SKM-1 treated with dmso at 0.1 percent for 144 hours (cell line): ENCODE results near the gene LRRC46.

Experiments
- DNase-seq: peaks from one replicate; lab custom pipeline; 2025; ENCODE audit not compliant: unreplicated experiment; lab: John Stamatoyannopoulos, UW

The LRRC46 gene

GRCh38 chr17:47830396-47831002 is 971 bp upstream of the LRRC46 start:
- DNase-seq, result no peak

DNA sequence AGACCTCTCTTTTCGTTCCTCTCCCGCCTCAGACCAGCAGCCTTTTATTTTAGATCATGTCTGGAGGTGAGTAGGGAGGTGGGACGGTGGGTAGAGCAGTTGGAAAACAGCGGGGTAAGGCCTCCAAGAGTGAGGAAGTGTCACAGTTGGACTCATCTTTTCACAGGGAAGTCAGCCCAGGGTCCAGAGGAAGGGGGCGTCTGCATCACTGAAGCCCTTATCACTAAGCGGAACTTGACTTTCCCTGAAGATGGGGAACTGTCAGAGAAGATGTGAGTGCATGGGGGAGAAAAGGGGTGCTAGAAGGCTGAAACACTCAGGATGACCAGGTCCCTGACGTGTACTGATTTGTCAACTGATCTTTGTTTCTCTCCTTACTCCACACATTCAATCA is 461 bp downstream of the LRRC46 start:
- DNase-seq, result peak; percentile 35

- DNase-seq, result no peak
These were observed 3.3 kb downstream of the LRRC46 start for GRCh38 chr17:47834756-47835155.

GRCh38 chr17:47836601-47837000 is 5.1 kb downstream of the LRRC46 start:
- DNase-seq, result no peak

- DNase-seq, result no peak
These were observed 6.0 kb downstream of the LRRC46 start for GRCh38 chr17:47837401-47838039.

DNA sequence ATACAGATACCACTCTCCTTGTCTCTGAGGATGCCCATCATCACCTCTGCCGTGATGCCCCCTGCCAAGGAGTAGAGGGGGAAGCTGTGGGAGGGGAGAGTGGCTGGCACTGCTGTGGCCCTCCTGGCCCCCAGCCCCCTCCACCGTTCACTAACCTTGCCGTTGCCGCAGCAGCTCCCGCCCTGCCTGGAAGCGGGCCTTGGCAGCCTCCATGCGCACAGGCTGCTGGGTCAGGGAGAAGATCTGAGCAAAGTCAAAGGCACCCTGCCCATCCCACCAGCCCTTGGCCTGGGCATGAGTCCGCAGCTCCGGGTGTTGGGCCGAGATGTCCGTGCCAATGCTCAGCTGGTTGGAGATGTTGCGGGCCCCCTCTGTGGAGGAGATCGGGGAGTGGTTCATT is 7.2 kb downstream of the LRRC46 start:
- DNase-seq, result no peak

DNA sequence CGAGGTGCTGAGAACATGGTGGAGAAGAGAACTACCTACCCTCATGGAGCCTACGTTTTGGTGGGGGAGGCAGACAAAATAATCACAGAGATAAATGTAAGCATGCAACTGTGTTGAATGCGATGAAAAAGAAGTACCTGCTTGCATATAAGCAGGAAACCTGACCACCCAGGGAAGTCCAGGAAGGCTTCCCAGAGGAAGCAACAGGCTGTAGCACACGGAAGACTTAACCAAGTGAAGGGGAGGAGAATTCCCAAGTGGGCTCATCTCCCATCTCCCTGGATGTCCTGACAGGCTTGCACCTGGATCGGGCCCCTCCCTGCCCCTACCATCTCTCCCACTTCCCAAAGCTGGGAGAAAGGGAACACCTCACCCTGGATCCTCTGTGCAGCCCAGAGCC is 7.6 kb downstream of the LRRC46 start:
- DNase-seq, result no peak

DNA sequence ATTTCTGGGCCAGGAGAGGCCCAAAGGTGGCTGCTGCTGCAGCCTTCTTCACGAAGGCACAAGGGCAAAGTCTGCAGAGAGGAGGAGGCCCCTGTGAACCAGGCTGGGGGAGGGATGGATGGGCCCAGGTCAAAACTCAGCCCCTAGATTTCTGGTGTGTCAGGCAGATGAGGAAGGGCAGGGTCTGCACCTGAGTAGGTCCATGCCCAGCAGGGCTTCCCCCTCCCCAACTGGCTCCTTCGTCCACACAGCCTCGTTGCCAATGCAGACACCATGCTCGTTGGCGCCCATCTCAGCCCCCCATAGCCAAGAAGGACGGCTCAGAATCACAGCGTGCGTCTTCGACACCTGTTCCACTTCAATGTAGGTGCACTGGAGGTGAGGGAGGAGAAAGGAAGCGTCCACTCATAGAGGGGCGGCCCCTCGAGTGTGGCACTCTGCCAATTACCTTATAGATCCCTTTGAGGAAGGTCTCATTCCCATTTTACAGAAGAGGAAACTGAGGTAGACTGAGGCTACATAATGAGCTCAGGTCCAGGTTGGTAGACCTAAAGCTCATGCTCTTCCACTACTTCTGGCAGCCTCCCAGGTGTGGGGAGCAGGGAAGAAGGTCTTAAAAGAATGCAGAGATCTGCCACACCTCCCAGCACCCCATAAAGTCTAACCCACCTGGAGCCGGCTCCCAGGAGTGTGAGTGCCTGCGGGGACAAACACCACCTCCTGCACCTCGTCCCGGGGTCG is 8.7 kb downstream of the LRRC46 start:
- DNase-seq, result no peak

DNA sequence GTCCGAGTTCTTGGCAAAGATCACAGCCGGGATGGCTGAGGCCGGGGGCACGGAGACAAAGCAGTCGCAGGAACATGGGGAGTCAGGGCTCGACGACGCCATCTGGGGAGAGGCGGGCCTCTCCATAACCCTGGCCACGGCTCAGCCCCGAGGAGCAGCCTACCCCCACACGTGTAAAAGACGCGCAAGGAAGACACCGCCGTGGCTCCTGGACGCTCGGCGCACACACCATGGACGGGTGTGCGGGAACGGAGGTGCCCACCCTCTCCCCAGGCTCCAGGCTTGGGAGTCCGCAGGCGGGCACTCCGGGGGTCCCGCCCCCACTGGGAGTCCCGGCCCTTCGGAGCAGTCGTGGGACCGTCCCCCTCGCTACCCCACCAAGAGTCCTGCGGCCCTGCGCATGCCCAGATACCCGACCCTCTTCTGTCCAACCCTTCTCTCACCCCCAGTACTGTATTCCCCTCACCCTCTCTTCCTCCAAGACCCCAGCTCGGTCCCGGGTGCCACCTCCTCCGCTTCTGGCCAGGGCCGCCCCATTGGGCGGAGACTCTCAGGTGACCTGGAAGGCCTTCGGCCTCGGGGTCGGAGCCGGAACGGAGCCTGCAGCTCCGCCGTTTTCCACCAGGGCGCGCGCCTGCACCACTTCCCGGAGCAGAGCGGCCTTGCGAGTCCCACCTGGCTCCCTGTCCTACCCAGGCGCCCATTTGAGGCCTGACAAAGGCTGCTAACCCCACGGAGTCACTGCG is 9.4 kb downstream of the LRRC46 start, which contains the start of gene SCRN2:
Gene SCRN2, minus strand, starts transcription at position 532 of the 746 bp plus-strand sequence. Its CDS starts 430 bp downstream, at position 102.
- peak; percentile 82 for DNase-seq

- DNase-seq, result no peak
These were observed 10.2 kb downstream of the LRRC46 start for GRCh38 chr17:47841488-47842291.

- DNase-seq, result no peak
These were observed 11.9 kb downstream of the LRRC46 start for GRCh38 chr17:47843391-47843730.

DNA sequence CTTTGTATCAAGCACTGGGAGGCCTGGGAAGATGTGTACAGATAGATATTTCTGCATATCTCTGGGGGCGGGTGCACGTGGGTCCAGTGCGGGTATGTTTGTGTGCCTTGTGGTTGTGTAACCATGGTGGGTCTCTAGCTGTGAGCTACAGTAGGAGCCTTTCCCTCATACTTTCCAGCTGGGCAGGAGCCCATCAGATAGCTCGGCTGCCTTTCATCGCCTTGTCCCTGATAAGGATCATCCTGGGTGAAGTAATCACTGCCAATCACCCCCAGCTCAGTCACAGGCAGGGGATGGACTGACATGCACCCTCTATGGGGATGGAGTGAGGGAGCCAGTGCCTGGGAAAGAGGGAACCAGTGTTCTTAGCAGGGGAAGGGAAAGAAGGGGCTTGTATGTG is 12.8 kb downstream of the LRRC46 start:
- DNase-seq, result no peak

- peak; percentile 26 for DNase-seq
These were observed 13.6 kb downstream of the LRRC46 start for GRCh38 chr17:47844814-47845715.

DNA sequence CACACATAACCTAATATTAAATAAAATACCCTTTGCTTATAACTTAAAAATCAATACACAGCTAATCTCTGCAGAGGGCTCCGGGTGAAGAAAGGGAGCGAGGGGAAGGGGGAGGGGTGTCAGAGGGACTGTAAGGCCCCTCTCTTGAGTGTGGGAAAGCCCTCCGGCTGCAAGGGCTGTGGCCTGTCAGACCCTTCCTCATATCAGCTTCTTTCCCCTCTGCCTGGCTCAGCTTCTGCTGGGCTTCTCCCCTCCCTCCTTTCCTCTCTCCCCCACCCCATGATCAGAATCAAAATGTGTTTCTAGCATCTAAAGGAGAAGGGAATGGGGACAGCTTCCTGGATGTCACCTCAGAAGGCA is 14.2 kb downstream of the LRRC46 start:
- DNase-seq, result no peak

GRCh38 chr17:47846716-47847340 is 15.4 kb downstream of the LRRC46 start:
- DNase-seq, result no peak

- no peak for DNase-seq
These were observed 16.1 kb downstream of the LRRC46 start for GRCh38 chr17:47847341-47848197.

DNA sequence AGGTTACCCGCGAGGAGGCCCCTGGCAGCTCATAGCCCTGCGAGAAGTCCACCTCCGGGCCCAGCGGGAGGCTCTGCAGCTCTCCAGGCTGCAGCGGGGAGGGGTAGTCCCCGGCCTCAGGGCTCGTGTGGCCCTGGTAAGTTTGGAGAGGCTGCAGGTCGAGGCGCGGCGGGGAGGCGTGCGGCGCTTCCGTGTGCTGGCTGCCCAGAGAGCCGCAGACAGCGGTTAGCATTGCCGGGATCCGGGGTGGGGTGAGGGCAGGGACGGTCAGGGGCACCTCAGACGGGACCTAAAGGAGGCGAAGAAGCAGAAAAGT is 16.7 kb downstream of the LRRC46 start:
- no peak for DNase-seq

DNA sequence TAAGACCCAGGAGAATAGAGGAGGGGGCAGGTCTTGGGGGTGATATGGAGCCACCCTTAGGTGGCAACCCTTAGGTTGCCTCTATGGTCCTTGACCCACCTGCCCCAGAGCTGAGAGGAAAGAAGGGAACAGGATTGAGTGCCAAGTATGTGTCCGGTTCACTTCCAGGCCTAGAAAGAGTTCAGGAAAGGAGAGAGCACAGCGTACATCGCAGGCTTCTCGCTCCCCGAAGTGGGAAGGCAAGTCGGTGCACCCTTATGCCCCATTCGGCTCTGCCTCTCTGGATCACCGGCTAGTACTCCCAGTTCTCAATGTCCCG is 18.9 kb downstream of the LRRC46 start:
- DNase-seq, result no peak
